ENCODE data around the gene SLC10A6. TPM values are rescaled to one million over a fixed set of nuclear protein-coding genes. Genes with fewer than 3 reads are reported as not detected.

SLC10A6 gene
- total RNA-seq, 1 experiment from 2014 or later: not detected

- ChIA-PET POLR2A (ENCODE audit: unreplicated experiment) (interaction anchor here (0.6 kb wide), 1 partner anchor 13 kb away, joined by 3 read pairs; no protein-coding TSS in a partner anchor), CTCF (no interaction called here)
- DNase-seq: no peak
- H3K27ac ChIP-seq (ENCODE audit: low read length): no peak overlapping the region
- H3K79me2 ChIP-seq (ENCODE audit: low read length): no peaks in the 10 kb centered on the region
- no peak overlapping the region for H2AFZ ChIP-seq (ENCODE audit: low read length)
- H3K9me3 ChIP-seq (ENCODE audit: low read length): no peaks in the 10 kb centered on the region
- no peaks in the 10 kb centered on the region for H3K9me2 ChIP-seq (replicated peaks; ENCODE audit: low read length)
- no peak overlapping the region for H3K9ac ChIP-seq (ENCODE audit: low read length)
- H3F3A ChIP-seq (ENCODE audit: low read length, unreplicated experiment): peaks cover 7% of the 10 kb centered on the region
- intact Hi-C loops (cut with micrococcal nuclease): no loop called here
- no peak overlapping the region for H3K4me3 ChIP-seq (ENCODE audit: low read length)
- no peak for TF ChIP-seq EZH2 (IDR thresholded peaks at IDR 0.05; ENCODE audit: low read length, unreplicated experiment)
- no peak for TF ChIP-seq CTCF (conservative IDR thresholded peaks at IDR 0.05; ENCODE audit: low read depth, low read length)
- no peak for TF ChIP-seq EZH2phosphoT487 (IDR thresholded peaks at IDR 0.05; ENCODE audit: borderline replicate concordance, low read length)
- H3K4me1 ChIP-seq (ENCODE audit: insufficient read depth, low read length): peaks cover 27% of the 10 kb centered on the region
- no peaks in the 10 kb centered on the region for H3K27me3 ChIP-seq (ENCODE audit: low read length)
- no peaks in the 10 kb centered on the region for H4K20me1 ChIP-seq (ENCODE audit: low read length)
- no peak for ATAC-seq
- BruUV-seq (replicated peaks): no TSS peak
- H3K4me2 ChIP-seq (ENCODE audit: low read length): no peak overlapping the region
- no peaks in the 10 kb centered on the region for H3K36me3 ChIP-seq (ENCODE audit: low read depth, low read length)
These were observed 15.6 kb downstream of the SLC10A6 start for GRCh38 chr4:86833615-86834014.

- H3K9me3 ChIP-seq (ENCODE audit: low read length): no peaks in the 10 kb centered on the region
- H3K27me3 ChIP-seq (ENCODE audit: low read length): no peaks in the 10 kb centered on the region
- no peak for TF ChIP-seq EZH2phosphoT487 (IDR thresholded peaks at IDR 0.05; ENCODE audit: borderline replicate concordance, low read length)
- no peak for TF ChIP-seq EZH2 (IDR thresholded peaks at IDR 0.05; ENCODE audit: low read length, unreplicated experiment)
- no peak for TF ChIP-seq CTCF (conservative IDR thresholded peaks at IDR 0.05; ENCODE audit: low read depth, low read length)
- H3K4me3 ChIP-seq (ENCODE audit: low read length): peak overlapping the region; percentile 34; the same call in 1 of the 2 replicates
- intact Hi-C loops (cut with micrococcal nuclease): loop anchor here (1.0 kb wide), 1 partner anchor 60 kb away; no protein-coding TSS in a partner anchor
- no peaks in the 10 kb centered on the region for H4K20me1 ChIP-seq (ENCODE audit: low read length)
- no peaks in the 10 kb centered on the region for H3K79me2 ChIP-seq (ENCODE audit: low read length)
- peak overlapping the region; percentile 97 for H3K27ac ChIP-seq (ENCODE audit: low read length)
- peak overlapping the region; percentile 73 for H3K4me2 ChIP-seq (ENCODE audit: low read length)
- no peaks in the 10 kb centered on the region for H3K36me3 ChIP-seq (ENCODE audit: low read depth, low read length)
- H3K9me2 ChIP-seq (replicated peaks; ENCODE audit: low read length): no peaks in the 10 kb centered on the region
- peak overlapping the region; percentile 63 for H2AFZ ChIP-seq (ENCODE audit: low read length)
- DNase-seq (peak; percentile 94), ATAC-seq (peak; percentile 97)
- BruUV-seq (replicated peaks): TSS peak; percentile 82
- POLR2A ChIA-PET (ENCODE audit: unreplicated experiment): interaction anchor here (0.5 to 0.8 kb wide), 3 partner anchors 33 to 237 kb away, joined by 3 to 5 read pairs (median 3); partner anchors contain the start of gene PTPN13
- peak overlapping the region; percentile 60 for H3K9ac ChIP-seq (ENCODE audit: low read length)
- CTCF ChIA-PET: no interaction called here
- H3K4me1 ChIP-seq (ENCODE audit: insufficient read depth, low read length): peaks cover 27% of the 10 kb centered on the region
- peaks cover 7% of the 10 kb centered on the region for H3F3A ChIP-seq (ENCODE audit: low read length, unreplicated experiment)
These were observed 17.7 kb downstream of the SLC10A6 start for GRCh38 chr4:86831262-86832130.

- Histone ChIP-seq H3K9me2 (replicated peaks; ENCODE audit: low read length) (no peaks in the 10 kb centered on the region), H3K27ac (ENCODE audit: low read length) (no peak overlapping the region), H3K4me2 (ENCODE audit: low read length) (no peak overlapping the region), H3K9ac (ENCODE audit: low read length) (no peak overlapping the region), H4K20me1 (ENCODE audit: low read length) (no peaks in the 10 kb centered on the region), H3K27me3 (ENCODE audit: low read length) (no peaks in the 10 kb centered on the region), H3K4me1 (ENCODE audit: insufficient read depth, low read length) (peaks cover 13% of the 10 kb centered on the region), H2AFZ (ENCODE audit: low read length) (no peak overlapping the region), H3K36me3 (ENCODE audit: low read depth, low read length) (no peaks in the 10 kb centered on the region), H3K4me3 (ENCODE audit: low read length) (no peak overlapping the region), H3K79me2 (ENCODE audit: low read length) (no peaks in the 10 kb centered on the region), H3F3A (ENCODE audit: low read length, unreplicated experiment) (peaks cover under 1% of the 10 kb centered on the region), H3K9me3 (ENCODE audit: low read length) (no peaks in the 10 kb centered on the region)
- no peak for ATAC-seq
- no peak for TF ChIP-seq EZH2phosphoT487 (IDR thresholded peaks at IDR 0.05; ENCODE audit: borderline replicate concordance, low read length)
- BruUV-seq (replicated peaks): no TSS peak
- ChIA-PET CTCF (no interaction called here), POLR2A (ENCODE audit: unreplicated experiment) (no interaction called here)
- DNase-seq: peak; percentile 43
- intact Hi-C loops (cut with micrococcal nuclease): no loop called here
These were observed 23.7 kb downstream of the SLC10A6 start for GRCh38 chr4:86825511-86825910.

All from PC-3 (cell line).